GM12878 (cell line): ENCODE measurements around the gene OLFML3. TPM values are rescaled to one million over a fixed set of nuclear protein-coding genes. Genes with fewer than 3 reads are reported as not detected.

Experiments
- ATAC-seq: fragments of 200-7000 bp; cut with Tn5 transposase; 3 replicates; pipeline ENCODE4 v1.9.1; 2020; ENCODE audit warnings: mild to moderate bottlenecking, moderate library complexity
- BruUV-seq: library from RNA; stranded (reverse); fragments of 400-500 nt; replicated peaks from 2 replicates; lab custom pipeline; 2021; lab: Mats Ljungman, UMichigan
- CTCF ChIA-PET: fragments of 300-600 bp; sonication (Branson Sonifier 250); formaldehyde crosslinking; extraction: SDS; loops from one replicate; lab custom pipeline; 2021; ENCODE audit warnings: inconsistent platforms; lab: Yijun Ruan, JAX
- POLR2A ChIA-PET: fragments of 350-600 bp; formaldehyde crosslinking; extraction: SDS; loops from one replicate; lab custom pipeline; 2021; ENCODE audit warnings: inconsistent platforms; lab: Charles Lee
- RAD21 ChIA-PET: fragments of 300-600 bp; sonication (Branson Sonifier 250); formaldehyde crosslinking; loops from one replicate; lab custom pipeline; 2023; ENCODE audit warnings: antibody characterized with exemption; ENCODE audit not compliant: unreplicated experiment; lab: Charles Lee
- SMC1A ChIA-PET: fragments of 300-600 bp; sonication (Branson Sonifier 250); formaldehyde crosslinking; loops from one replicate; lab custom pipeline; 2023; ENCODE audit not compliant: unreplicated experiment, uncharacterized antibody; lab: Charles Lee
- DNase-seq: peaks from one replicate; pipeline ENCODE4 v3.0.0-alpha.2; 2011; ENCODE audit warnings: low read depth, low spot score
- FAIRE-seq: peaks from 3 replicates; lab custom pipeline; 2011; peaks lifted over from hg19 to GRCh38; lab: Jason Lieb, UNC
- H2AFZ ChIP-seq: 2 replicates; pipeline ENCODE4 v1.6.0; 2011; ENCODE audit warnings: low read depth, low read length, control low read depth; ENCODE audit not compliant: control insufficient read depth
- H3K27ac ChIP-seq: 2 replicates; pipeline ENCODE4 v1.5.1; 2011; ENCODE audit warnings: control low read depth; ENCODE audit not compliant: control insufficient read depth, insufficient read depth
- H3K27me3 ChIP-seq, 2 experiments: replicated peaks in 1 of 2; 2 replicates each; pipeline versions ENCODE4 v1.6.0 to v1.6.1; 2011; ENCODE audit warnings: low read length in 1 of 2; ENCODE audit not compliant: control insufficient read depth in 2 of 2, insufficient read depth in 2 of 2
- H3K36me3 ChIP-seq, 2 experiments: 2 replicates each; pipeline ENCODE4 v1.5.1; 2011; ENCODE audit warnings: low read length in 1 of 2; ENCODE audit not compliant: control insufficient read depth in 2 of 2, insufficient read depth in 2 of 2
- H3K4me1 ChIP-seq: 2 replicates; pipeline ENCODE4 v1.6.1; 2011; ENCODE audit warnings: mild to moderate bottlenecking, low read length, moderate library complexity, mixed read lengths; ENCODE audit not compliant: control insufficient read depth, insufficient read depth
- H3K4me2 ChIP-seq: 2 replicates; pipeline ENCODE4 v1.6.0; 2011; ENCODE audit warnings: control low read depth; ENCODE audit not compliant: control insufficient read depth, insufficient read depth
- H3K4me3 ChIP-seq: fragments of 200-600 bp; sonication (generic); 2 replicates; pipeline ENCODE4 v1.5.1; 2016
- H3K79me2 ChIP-seq: 2 replicates; pipeline ENCODE4 v1.6.0; 2011; ENCODE audit warnings: low read length; ENCODE audit not compliant: control insufficient read depth, insufficient read depth
- H3K9ac ChIP-seq: 2 replicates; pipeline ENCODE4 v1.8.0; 2011; ENCODE audit warnings: low read length, control low read depth, mixed read lengths; ENCODE audit not compliant: control insufficient read depth, insufficient read depth
- H3K9me3 ChIP-seq: replicated peaks from 3 replicates; pipeline ENCODE4 v1.5.1; 2011; ENCODE audit warnings: mild to moderate bottlenecking, low read length; ENCODE audit not compliant: control insufficient read depth, insufficient read depth
- H4K20me1 ChIP-seq: 2 replicates; pipeline ENCODE4 v1.6.0; 2011; ENCODE audit not compliant: control insufficient read depth, insufficient read depth
- GABPA ChIP-seq: IDR thresholded peaks from 2 replicates; pipeline ENCODE4 v1.6.1; 2014; ENCODE audit warnings: antibody characterized with exemption, low read depth, mild to moderate bottlenecking, inconsistent platforms
- SMAD1 ChIP-seq: fragments of 450-650 bp; IDR thresholded peaks from 2 replicates; pipeline ENCODE4 v1.6.1; 2018; ENCODE audit warnings: mild to moderate bottlenecking, low read depth; ENCODE audit not compliant: partially characterized antibody
- WRNIP1 ChIP-seq: IDR thresholded peaks from 2 replicates; pipeline ENCODE4 v1.6.1; 2011; ENCODE audit warnings: low read depth, low read length, improper control_type of control experiment, borderline replicate concordance
- in situ Hi-C: fragments of 300-500 bp; cut with MboI; formaldehyde crosslinking; loops from 9 replicates; pipeline ENCODE4 v1.14.3; 2018; ENCODE audit warnings: mixed read lengths
- intact Hi-C: fragments of 100-400 bp; cut with micrococcal nuclease; formaldehyde crosslinking; loops from one replicate; pipeline ENCODE4 v1.14.2; 2022; ENCODE audit not compliant: unreplicated experiment
- polyA plus RNA-seq, 11 experiments: library from polyadenylated mRNA; depleted of rRNA in 4 of 11; unstranded in 6 of 11; stranded (reverse) in 5 of 11; fragments of >200 nt; fragmentation: Nextera tagmentation in 4 of 11; fragmentation: Illumina TruSeq in 1 of 11; extraction: Ambion mirVana in 4 of 11; extraction: Trizol in 1 of 11; gene quantifications; 1 replicate in 1 of 11; 2 replicates in 10 of 11; pipeline versions ENCODE4 v1.2.1 to v1.2.3, GENCODE V29; 2011 to 2016; ENCODE audit warnings: inconsistent platforms in 2 of 11, missing spikeins in 2 of 11, low read depth in 1 of 11
- total RNA-seq, 4 experiments: library from RNA; depleted of rRNA in 3 of 4; stranded (reverse); fragments of >200 nt in 3 of 4; fragmentation: Illumina TruSeq in 1 of 4; extraction: Trizol in 1 of 4; gene quantifications; 2 replicates each; pipeline versions ENCODE4 v1.2.1 to v1.2.3, GENCODE V29; 2013 to 2021
- TF ChIP-seq, protein P1 (sequence below): fragments of 450-650 bp; IDR thresholded peaks from 2 replicates; pipeline ENCODE4 v1.6.1; 2017; ENCODE audit warnings: mild to moderate bottlenecking, low read depth, inconsistent platforms; ENCODE audit not compliant: poor library complexity, severe bottlenecking

OLFML3 gene
- total and polyA plus RNA-seq, 10 of the 15 experiments (the other 5 are each of a cell fraction or from before 2014, with no cell fraction given), result 0.03 TPM; not detected in 9

DNA sequence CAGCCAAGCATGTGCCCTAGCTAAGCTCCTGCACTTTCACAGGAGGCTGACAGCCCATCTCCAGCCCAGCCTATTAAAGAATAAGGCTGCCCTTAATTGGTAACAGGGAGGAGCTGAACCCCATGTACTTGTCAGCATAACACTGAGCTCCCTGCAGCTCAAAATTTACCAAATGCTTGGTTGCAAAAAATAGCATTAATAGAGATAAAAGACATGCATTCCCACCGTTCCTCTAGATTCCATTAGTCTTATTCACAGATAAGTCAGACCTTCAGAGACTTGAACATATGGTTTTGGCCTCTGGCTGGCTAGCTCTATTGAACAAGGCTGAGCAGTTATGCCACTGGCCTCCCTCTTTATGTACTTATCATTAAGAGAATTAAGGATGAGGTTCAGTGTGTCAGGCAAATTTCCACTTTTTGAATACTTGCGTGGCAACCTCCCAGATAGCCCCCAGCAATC is 29.2 kb downstream of the OLFML3 start (continued):
- TF ChIP-seq, protein P1, sequence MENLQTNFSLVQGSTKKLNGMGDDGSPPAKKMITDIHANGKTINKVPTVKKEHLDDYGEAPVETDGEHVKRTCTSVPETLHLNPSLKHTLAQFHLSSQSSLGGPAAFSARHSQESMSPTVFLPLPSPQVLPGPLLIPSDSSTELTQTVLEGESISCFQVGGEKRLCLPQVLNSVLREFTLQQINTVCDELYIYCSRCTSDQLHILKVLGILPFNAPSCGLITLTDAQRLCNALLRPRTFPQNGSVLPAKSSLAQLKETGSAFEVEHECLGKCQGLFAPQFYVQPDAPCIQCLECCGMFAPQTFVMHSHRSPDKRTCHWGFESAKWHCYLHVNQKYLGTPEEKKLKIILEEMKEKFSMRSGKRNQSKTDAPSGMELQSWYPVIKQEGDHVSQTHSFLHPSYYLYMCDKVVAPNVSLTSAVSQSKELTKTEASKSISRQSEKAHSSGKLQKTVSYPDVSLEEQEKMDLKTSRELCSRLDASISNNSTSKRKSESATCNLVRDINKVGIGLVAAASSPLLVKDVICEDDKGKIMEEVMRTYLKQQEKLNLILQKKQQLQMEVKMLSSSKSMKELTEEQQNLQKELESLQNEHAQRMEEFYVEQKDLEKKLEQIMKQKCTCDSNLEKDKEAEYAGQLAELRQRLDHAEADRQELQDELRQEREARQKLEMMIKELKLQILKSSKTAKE, result no peak
- no peak for TF ChIP-seq GABPA

GRCh38 chr1:114008993-114009392 is 29.7 kb downstream of the OLFML3 start:
- ChIA-PET CTCF (interaction anchor here (1.3 to 1.8 kb wide), 2 partner anchors 11 to 29 kb away, joined by 4 to 6 read pairs; partner anchors contain the start of gene OLFML3), SMC1A (interaction anchor here (0.6 to 1.9 kb wide), 4 partner anchors 11 to 74 kb away, joined by 3 to 5 read pairs (median 4); no protein-coding TSS in a partner anchor), POLR2A (no interaction called here), RAD21 (interaction anchor here (0.9 to 1.3 kb wide), 2 partner anchors 66 to 273 kb away, joined by 3 to 5 read pairs; no protein-coding TSS in a partner anchor)
- Histone ChIP-seq H3K27ac (no peak overlapping the region), H3K79me2 (no peaks in the 10 kb centered on the region), H3K27me3 (no peaks in the 10 kb centered on the region), H3K4me3 (no peak overlapping the region), H2AFZ (no peak overlapping the region), H3K36me3 (no peaks in the 10 kb centered on the region), H4K20me1 (no peaks in the 10 kb centered on the region), H3K9ac (no peak overlapping the region), H3K4me1 (no peaks in the 10 kb centered on the region), H3K4me2 (no peak overlapping the region), H3K9me3 (no peaks in the 10 kb centered on the region)
- no peak for FAIRE-seq
- TF ChIP-seq SMAD1 (no peak), WRNIP1 (no peak)
- intact Hi-C loops (no loop called here), in situ Hi-C loops (no loop called here)
- no peak for DNase-seq
- no TSS peak for BruUV-seq
- no peak for ATAC-seq
